ENCODE data around the gene RAB30.

Gene RAB30

DNA sequence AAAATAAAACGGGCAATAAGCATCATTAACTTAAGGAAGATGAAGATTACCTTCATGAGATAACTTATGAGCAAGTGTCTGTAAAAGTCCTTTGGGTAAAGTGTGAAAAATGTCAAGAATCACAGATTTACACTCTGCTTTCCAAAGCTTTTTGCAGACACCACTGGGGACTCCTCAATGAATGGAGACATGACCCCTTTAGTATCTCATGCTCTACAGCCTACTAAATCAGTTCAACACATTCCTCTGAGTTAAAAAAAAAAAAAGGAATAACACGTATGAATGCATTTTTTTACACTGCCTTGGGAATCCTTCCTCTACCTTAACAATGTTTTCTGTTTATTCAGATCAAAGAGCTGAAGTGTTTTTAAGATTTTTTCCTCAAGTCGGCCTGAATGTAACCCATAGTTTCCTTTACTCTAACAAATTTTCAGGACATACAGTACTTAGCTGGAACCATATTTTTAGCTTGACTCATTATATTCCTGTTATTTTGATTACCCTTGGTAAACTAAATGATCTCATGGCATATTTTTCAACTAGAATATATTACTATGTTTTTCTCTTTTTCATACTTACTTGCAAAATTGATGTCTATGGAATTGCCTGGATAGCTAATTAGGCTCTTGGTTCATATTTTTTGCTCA lies 25.9 kb upstream of the RAB30 start:
- Histone ChIP-seq H3K4me1 (ENCODE audit: control insufficient read depth, insufficient read depth, low read length, unreplicated experiment) (peaks cover 22% of the 10 kb centered on the region), H3K36me3 (ENCODE audit: insufficient read depth, low read length) (no peaks in the 10 kb centered on the region), H3K4me3 (ENCODE audit: low read depth, low read length) (peak overlapping the region; percentile 47; the same call in 1 of the 2 replicates), H3K27me3 (ENCODE audit: insufficient read depth, low read length) (no peaks in the 10 kb centered on the region), H3K27ac (ENCODE audit: low read depth, low read length) (peak overlapping the region; percentile 59), H2AFZ (ENCODE audit: low read length, unreplicated experiment) (peak overlapping the region; percentile 11), H3K79me2 (ENCODE audit: control insufficient read depth, insufficient read depth, low read length, unreplicated experiment) (no peaks in the 10 kb centered on the region)

DNA sequence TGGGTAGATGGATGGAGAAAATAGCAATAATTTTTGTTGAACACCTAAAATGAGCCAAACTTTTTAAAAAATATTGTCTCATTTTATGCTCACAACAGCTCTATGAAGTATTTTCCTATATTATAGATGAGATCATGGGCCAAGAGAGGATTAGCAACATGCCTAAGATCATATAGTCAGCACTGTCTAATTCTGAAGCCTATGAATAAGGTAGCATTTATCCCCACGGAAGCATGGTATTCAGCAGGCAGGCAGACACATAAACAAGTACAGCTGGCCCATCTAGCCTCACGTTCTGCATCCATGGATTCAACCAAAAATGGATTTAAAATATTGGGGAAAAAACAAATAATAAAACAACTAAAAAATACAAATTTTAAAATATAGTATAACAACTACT lies 21.9 kb upstream of the RAB30 start:
- H3K4me3 ChIP-seq (ENCODE audit: low read depth, low read length): no peak overlapping the region
- peaks cover 23% of the 10 kb centered on the region for H3K4me1 ChIP-seq (ENCODE audit: control insufficient read depth, insufficient read depth, low read length, unreplicated experiment)
- H3K36me3 ChIP-seq (ENCODE audit: insufficient read depth, low read length): no peaks in the 10 kb centered on the region
- H3K79me2 ChIP-seq (ENCODE audit: control insufficient read depth, insufficient read depth, low read length, unreplicated experiment): no peaks in the 10 kb centered on the region
- H3K27ac ChIP-seq (ENCODE audit: low read depth, low read length): no peak overlapping the region
- H3K27me3 ChIP-seq (ENCODE audit: insufficient read depth, low read length): no peaks in the 10 kb centered on the region
- no peak overlapping the region for H2AFZ ChIP-seq (ENCODE audit: low read length, unreplicated experiment)

DNA sequence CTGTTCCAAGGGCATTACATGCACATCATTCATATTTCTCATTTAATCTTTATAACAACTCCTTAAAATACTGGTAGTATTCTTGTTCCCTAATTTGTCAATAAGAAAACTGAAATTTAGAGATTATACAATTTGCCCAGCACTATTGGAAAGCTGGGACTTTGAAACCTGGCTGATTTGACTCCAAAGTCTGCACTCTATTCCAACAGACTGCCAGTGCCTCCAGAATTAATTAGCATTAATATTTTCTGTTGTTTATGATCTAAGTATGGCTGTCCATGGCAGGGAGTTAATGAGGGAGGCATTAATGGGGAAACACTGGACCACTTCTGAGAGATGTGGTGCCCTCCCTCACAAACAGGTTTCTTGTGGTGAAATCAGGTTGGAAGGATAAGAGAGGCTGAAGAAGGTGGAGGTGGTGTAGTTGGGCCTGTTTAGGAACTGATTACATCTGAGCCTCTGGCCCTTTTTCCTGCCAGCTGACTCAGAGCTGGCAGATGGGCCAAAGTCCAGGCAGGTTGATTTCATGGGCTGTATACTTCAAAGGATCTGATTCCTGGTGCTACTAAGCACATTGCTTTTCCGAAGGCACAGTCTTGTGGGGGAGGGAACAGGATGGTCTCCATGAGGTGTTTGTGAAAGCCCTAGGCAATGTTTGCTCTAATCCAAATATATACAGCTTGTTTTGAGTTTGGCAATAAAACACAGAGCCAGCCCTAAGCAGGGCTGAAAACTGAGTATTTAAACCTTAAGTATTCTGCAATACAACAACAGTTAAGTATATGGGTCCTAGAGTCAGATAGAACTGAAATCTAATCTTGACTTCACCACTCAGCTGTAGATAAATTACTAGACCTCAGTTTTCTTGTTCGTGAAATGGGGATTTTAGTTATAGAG lies 21.0 kb upstream of the RAB30 start:
- no peak overlapping the region for H2AFZ ChIP-seq (ENCODE audit: low read length, unreplicated experiment)
- peaks cover 15% of the 10 kb centered on the region for H3K4me1 ChIP-seq (ENCODE audit: control insufficient read depth, insufficient read depth, low read length, unreplicated experiment)
- H3K27me3 ChIP-seq (ENCODE audit: insufficient read depth, low read length): no peaks in the 10 kb centered on the region
- no peak overlapping the region for H3K27ac ChIP-seq (ENCODE audit: low read depth, low read length)
- no peak overlapping the region for H3K4me3 ChIP-seq (ENCODE audit: low read depth, low read length)
- H3K36me3 ChIP-seq (ENCODE audit: insufficient read depth, low read length): no peaks in the 10 kb centered on the region
- no peaks in the 10 kb centered on the region for H3K79me2 ChIP-seq (ENCODE audit: control insufficient read depth, insufficient read depth, low read length, unreplicated experiment)

DNA sequence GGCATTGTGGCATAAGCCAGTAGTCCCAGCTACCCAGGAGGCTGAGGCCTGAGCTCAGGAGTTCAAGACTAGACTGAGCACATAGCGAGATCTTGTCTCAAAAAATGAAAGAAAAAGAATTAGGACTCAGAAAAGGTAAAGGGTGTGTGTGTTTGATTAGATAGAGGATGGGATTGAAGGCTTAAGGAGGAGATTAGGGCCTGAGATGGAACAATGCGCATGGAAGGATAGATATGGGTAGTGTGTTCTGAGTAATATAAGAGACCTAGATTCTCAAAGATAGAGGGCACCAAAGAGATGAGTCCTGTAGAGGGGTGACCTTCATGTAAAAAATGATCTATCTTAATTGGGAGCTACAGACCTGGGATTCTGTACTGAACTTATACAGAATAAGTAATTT lies 17.3 kb upstream of the RAB30 start:
- no peak overlapping the region for H2AFZ ChIP-seq (ENCODE audit: low read length, unreplicated experiment)

DNA sequence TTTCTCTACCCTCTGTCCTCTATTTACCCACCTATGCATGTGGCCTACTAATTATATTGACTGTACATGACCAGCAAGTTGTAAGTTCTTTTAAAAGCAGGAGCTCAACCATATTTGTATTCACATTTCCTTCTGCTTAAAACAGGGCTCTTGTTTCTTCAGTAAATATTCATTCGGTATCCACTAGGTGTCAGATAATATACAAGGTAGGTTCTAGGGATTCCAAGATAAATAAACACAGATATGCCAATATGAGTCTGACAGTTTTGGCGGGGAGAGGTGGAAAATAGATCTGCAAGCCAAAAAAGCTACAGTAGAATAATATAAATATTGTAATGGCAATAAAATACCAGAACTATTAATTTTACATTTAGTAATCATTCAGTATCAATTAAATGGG lies 15.3 kb upstream of the RAB30 start:
- Histone ChIP-seq H2AFZ (ENCODE audit: low read length, unreplicated experiment) (no peak overlapping the region), H3K4me1 (ENCODE audit: control insufficient read depth, insufficient read depth, low read length, unreplicated experiment) (no peaks in the 10 kb centered on the region), H3K4me3 (ENCODE audit: low read depth, low read length) (no peak overlapping the region), H3K27me3 (ENCODE audit: insufficient read depth, low read length) (no peaks in the 10 kb centered on the region), H3K79me2 (ENCODE audit: control insufficient read depth, insufficient read depth, low read length, unreplicated experiment) (no peaks in the 10 kb centered on the region), H3K36me3 (ENCODE audit: insufficient read depth, low read length) (no peaks in the 10 kb centered on the region), H3K27ac (ENCODE audit: low read depth, low read length) (no peak overlapping the region)

More for the DNA sequence above, 17.3 kb upstream of the RAB30 start:
- Histone ChIP-seq H3K36me3 (ENCODE audit: insufficient read depth, low read length) (no peaks in the 10 kb centered on the region), H3K4me1 (ENCODE audit: control insufficient read depth, insufficient read depth, low read length, unreplicated experiment) (peaks cover 7% of the 10 kb centered on the region), H3K4me3 (ENCODE audit: low read depth, low read length) (no peak overlapping the region), H3K79me2 (ENCODE audit: control insufficient read depth, insufficient read depth, low read length, unreplicated experiment) (no peaks in the 10 kb centered on the region), H3K27ac (ENCODE audit: low read depth, low read length) (no peak overlapping the region), H3K27me3 (ENCODE audit: insufficient read depth, low read length) (no peaks in the 10 kb centered on the region)

DNA sequence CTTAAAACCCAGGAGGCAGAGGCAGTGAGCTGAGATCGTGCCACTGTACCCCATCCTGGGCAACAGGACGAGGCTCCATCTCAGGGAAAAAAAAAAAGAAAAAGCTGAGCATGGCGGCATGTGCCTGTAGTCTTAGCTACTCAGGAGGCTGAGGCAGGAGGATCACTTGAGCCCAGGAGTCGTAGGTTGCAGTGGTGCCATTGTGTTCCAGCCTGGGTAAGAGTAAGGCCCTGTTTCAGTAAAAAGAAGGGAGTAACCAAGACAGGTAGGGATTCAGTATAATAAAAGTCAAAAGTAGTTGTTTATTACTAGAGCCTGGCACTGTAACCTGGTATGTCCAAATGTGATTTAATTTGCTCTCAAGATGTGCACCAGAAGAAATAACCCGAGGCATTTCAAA lies 8.1 kb upstream of the RAB30 start:
- Histone ChIP-seq H3K4me1 (ENCODE audit: control insufficient read depth, insufficient read depth, low read length, unreplicated experiment) (no peaks in the 10 kb centered on the region), H3K27me3 (ENCODE audit: insufficient read depth, low read length) (no peaks in the 10 kb centered on the region), H3K36me3 (ENCODE audit: insufficient read depth, low read length) (peaks cover 14% of the 10 kb centered on the region), H3K79me2 (ENCODE audit: control insufficient read depth, insufficient read depth, low read length, unreplicated experiment) (peaks cover 2% of the 10 kb centered on the region), H3K4me3 (ENCODE audit: low read depth, low read length) (no peak overlapping the region), H2AFZ (ENCODE audit: low read length, unreplicated experiment) (no peak overlapping the region), H3K27ac (ENCODE audit: low read depth, low read length) (no peak overlapping the region)

DNA sequence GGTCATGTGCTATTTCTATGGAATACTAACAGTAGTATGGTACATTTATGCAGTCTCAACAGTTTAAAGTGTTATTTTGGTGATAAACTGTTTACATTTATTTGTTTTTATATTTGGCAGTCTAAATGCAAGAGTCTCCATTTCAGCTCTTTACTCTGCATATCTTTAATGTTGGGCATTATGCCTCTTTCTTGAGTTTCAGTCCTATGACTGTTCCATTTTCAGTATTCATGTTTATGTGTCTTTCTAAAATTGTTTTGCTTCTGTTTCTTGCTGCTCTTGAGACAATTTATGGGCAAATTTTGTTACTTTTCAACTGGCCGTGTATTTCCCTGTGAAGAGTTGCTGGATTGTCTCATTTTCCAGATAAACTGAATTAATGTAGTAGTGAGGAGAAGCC lies 6.6 kb upstream of the RAB30 start:
- peaks cover 6% of the 10 kb centered on the region for H3K4me1 ChIP-seq (ENCODE audit: control insufficient read depth, insufficient read depth, low read length, unreplicated experiment)
- peaks cover 16% of the 10 kb centered on the region for H3K79me2 ChIP-seq (ENCODE audit: control insufficient read depth, insufficient read depth, low read length, unreplicated experiment)
- no peak overlapping the region for H3K4me3 ChIP-seq (ENCODE audit: low read depth, low read length)
- H3K27me3 ChIP-seq (ENCODE audit: insufficient read depth, low read length): no peaks in the 10 kb centered on the region
- no peak overlapping the region for H2AFZ ChIP-seq (ENCODE audit: low read length, unreplicated experiment)
- H3K27ac ChIP-seq (ENCODE audit: low read depth, low read length): no peak overlapping the region
- H3K36me3 ChIP-seq (ENCODE audit: insufficient read depth, low read length): peaks cover 22% of the 10 kb centered on the region

DNA sequence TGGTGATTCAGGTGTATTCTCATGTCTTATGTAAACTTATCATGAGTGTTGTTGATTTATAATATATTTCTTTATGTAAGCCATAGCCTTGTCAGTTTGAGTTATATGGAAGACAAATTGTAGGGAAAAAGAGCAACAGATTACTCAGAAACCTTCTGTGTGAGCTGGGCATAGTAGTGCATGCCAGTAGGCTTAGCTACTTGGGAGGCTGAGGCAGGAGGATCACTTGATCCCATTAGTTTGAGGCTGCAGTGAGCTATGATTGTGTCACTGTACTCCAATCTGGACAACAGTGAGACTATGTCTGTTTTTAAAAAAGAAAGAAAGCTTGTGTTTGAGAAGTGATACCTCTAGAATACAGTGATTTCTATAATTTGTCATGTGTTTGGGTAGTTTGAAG lies 2.2 kb upstream of the RAB30 start:
- no peak overlapping the region for H3K27ac ChIP-seq (ENCODE audit: low read depth, low read length)
- no peak overlapping the region for H2AFZ ChIP-seq (ENCODE audit: low read length, unreplicated experiment)
- H3K79me2 ChIP-seq (ENCODE audit: control insufficient read depth, insufficient read depth, low read length, unreplicated experiment): peaks cover 49% of the 10 kb centered on the region
- H3K27me3 ChIP-seq (ENCODE audit: insufficient read depth, low read length): no peaks in the 10 kb centered on the region
- H3K4me1 ChIP-seq (ENCODE audit: control insufficient read depth, insufficient read depth, low read length, unreplicated experiment): peaks cover 20% of the 10 kb centered on the region
- peak overlapping the region; percentile 94 for H3K4me3 ChIP-seq (ENCODE audit: low read depth, low read length)
- H3K36me3 ChIP-seq (ENCODE audit: insufficient read depth, low read length): peaks cover 20% of the 10 kb centered on the region

DNA sequence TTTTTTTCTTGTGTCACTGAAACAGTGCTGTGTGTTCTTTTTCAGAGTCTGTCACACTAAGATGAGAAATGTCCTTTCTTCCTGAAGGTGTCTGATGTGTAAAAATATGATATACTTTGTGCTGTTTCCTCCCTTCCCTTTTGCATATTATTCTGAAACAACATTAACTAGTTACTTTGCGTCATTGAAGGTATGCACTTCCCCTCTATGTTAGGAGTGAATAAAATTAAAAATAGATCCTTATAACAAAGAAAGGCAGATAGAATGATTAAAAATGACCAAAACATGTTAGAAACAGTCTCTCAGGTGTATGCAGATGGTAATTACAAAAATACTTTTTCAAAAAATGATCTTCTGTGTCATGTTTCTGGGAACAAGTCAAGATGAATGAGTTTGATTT lies 1.6 kb upstream of the RAB30 start:
- Histone ChIP-seq H3K4me1 (ENCODE audit: control insufficient read depth, insufficient read depth, low read length, unreplicated experiment) (peaks cover 25% of the 10 kb centered on the region), H3K27me3 (ENCODE audit: insufficient read depth, low read length) (no peaks in the 10 kb centered on the region), H2AFZ (ENCODE audit: low read length, unreplicated experiment) (no peak overlapping the region), H3K27ac (ENCODE audit: low read depth, low read length) (no peak overlapping the region), H3K4me3 (ENCODE audit: low read depth, low read length) (peak overlapping the region; percentile 94), H3K36me3 (ENCODE audit: insufficient read depth, low read length) (peaks cover 20% of the 10 kb centered on the region), H3K79me2 (ENCODE audit: control insufficient read depth, insufficient read depth, low read length, unreplicated experiment) (peaks cover 55% of the 10 kb centered on the region)

DNA sequence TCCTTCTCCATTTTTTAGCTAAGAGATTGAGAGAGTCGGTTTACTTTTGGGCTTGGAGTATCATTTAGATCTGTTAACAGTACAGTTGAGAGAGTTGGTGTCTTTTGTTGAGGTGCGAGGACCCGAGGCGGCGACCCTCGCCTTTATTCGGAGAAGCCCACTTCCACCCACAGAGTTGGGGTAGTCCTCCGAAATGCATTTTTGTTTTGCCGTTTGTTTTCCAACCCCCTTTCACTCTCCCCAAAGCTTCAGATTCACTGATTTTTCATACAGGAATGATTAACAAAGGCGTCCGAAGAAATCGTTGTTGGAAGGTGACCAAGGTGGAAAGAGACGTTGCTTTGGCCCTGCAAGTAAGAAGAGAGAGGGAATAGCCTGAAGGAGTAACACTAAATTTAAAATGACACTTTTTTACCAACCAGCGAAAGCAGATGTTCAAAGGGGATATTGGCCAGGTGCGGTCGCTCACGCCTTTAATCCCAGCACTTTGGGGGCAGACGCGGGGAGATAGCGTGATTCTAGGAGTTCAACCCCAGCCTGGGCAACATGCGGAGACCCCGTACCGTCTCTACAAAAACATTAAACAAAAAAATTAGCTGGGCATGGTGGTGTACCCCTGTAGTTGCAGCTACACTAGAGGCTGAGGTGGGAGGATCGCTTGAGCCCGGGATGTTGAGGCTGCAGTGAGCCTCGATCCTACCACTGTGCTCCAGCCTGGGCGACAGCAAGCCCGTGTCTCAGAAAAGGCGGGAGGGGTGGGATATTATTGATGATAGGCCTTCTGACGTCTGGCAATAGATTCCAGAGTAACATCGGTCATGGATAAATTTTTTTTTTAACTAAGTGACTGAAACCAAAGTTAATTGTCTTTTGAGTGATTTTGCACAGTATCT lies 899 bp upstream of the RAB30 start:
- H3K4me1 ChIP-seq (ENCODE audit: control insufficient read depth, insufficient read depth, low read length, unreplicated experiment): peaks cover 25% of the 10 kb centered on the region
- H3K4me3 ChIP-seq (ENCODE audit: low read depth, low read length): peak overlapping the region; percentile 94
- peaks cover 59% of the 10 kb centered on the region for H3K79me2 ChIP-seq (ENCODE audit: control insufficient read depth, insufficient read depth, low read length, unreplicated experiment)
- no peaks in the 10 kb centered on the region for H3K27me3 ChIP-seq (ENCODE audit: insufficient read depth, low read length)
- peak overlapping the region; percentile 64 for H2AFZ ChIP-seq (ENCODE audit: low read length, unreplicated experiment)
- H3K36me3 ChIP-seq (ENCODE audit: insufficient read depth, low read length): peaks cover 18% of the 10 kb centered on the region
- peak overlapping the region; percentile 70 for H3K27ac ChIP-seq (ENCODE audit: low read depth, low read length)

All from ACC112 (cell line).